Heart left ventricle (tissue), 16 donors: ENCODE data around the gene MAP3K15. TPM values are rescaled to one million over a fixed set of nuclear protein-coding genes. Genes with fewer than 3 reads are reported as not detected.

ENCODE experiments used
- ATAC-seq, 4 donors: fragments of 200-7000 bp; cut with Tn5 transposase; one replicate each; pipeline ENCODE4 v1.9.1; 2020 to 2022; ENCODE audit warnings: moderate library complexity in 4 of 4, mild to moderate bottlenecking in 3 of 4, moderate number of reproducible peaks in 1 of 4
- DNase-seq, 5 donors: peaks; one replicate each; pipeline ENCODE4 v3.0.0-alpha.2; 2020
- H3K27ac ChIP-seq, 12 donors: fragments of 200-600 bp; sonication (generic) in 4 of 12; one replicate each; pipeline versions ENCODE4 v1.5.0 to v1.8.0; 2016 to 2022; ENCODE audit warnings: mild to moderate bottlenecking in 2 of 12
- H3K27me3 ChIP-seq, 9 donors: fragments of 200-600 bp; sonication (generic) in 2 of 9; one replicate each; pipeline versions ENCODE4 v1.5.1 to v1.8.0; 2016 to 2022; ENCODE audit warnings: mild to moderate bottlenecking in 3 of 9
- H3K36me3 ChIP-seq, 9 donors: fragments of 200-600 bp; sonication (generic) in 2 of 9; one replicate each; pipeline versions ENCODE4 v1.5.0 to v1.8.0; 2018 to 2022; ENCODE audit warnings: mild to moderate bottlenecking in 2 of 9
- H3K4me1 ChIP-seq, 12 donors: fragments of 200-600 bp; sonication (generic) in 4 of 12; one replicate each; pipeline versions ENCODE4 v1.5.0 to v1.8.0; 2016 to 2022; ENCODE audit warnings: mild to moderate bottlenecking in 3 of 12
- H3K4me3 ChIP-seq, 12 donors: fragments of 200-600 bp; sonication (generic) in 4 of 12; one replicate each; pipeline versions ENCODE4 v1.5.0 to v1.8.0; 2017 to 2022; ENCODE audit warnings: mild to moderate bottlenecking in 9 of 12, moderate library complexity in 4 of 12
- H3K9me3 ChIP-seq, 12 donors: fragments of 200-600 bp; sonication (generic) in 4 of 12; one replicate each; pipeline versions ENCODE4 v1.5.0 to v1.8.0; 2016 to 2022; ENCODE audit warnings: mild to moderate bottlenecking in 1 of 12
- CTCF ChIP-seq, 12 donors: fragments of 200-600 bp; sonication (generic) in 4 of 12; IDR thresholded peaks; one replicate each; pipeline versions ENCODE4 v1.5.0 to v1.8.0; 2018 to 2022; ENCODE audit warnings: antibody characterized with exemption in 12 of 12, mild to moderate bottlenecking in 5 of 12
- POLR2A ChIP-seq, 2 donors: fragments of 450-650 bp; IDR thresholded peaks; one replicate each; pipeline ENCODE4 v1.6.1; 2017; ENCODE audit warnings: antibody characterized with exemption in 2 of 2, mild to moderate bottlenecking in 2 of 2, moderate library complexity in 2 of 2
- WGBS, 4 donors: extraction: QIAGEN DNeasy Blood & Tissue Kit in 2 of 4; methylation state at CpG; one replicate each; pipeline versions ENCODE4 v1.1.5 to v1.1.7; 2013 to 2018; 5-methylcytosine and 5-hydroxymethylcytosine counted together
- intact Hi-C, 10 donors: fragments of 100-400 bp; cut with DNase I; formaldehyde crosslinking; loops; one replicate each; pipeline versions ENCODE4 v1.11.1 to v1.14.2; 2022
- polyA plus RNA-seq, 2 donors: library from polyadenylated mRNA; stranded (reverse); fragments of 200-250 nt; gene quantifications; one replicate each; pipeline ENCODE4 v1.2.3, GENCODE V29; 2013
- total RNA-seq, 9 donors: library from RNA; depleted of rRNA in 2 of 9; stranded (reverse); fragments of >200 nt in 2 of 9; fragmentation: NEBNext Ultra II Directional in 3 of 9; extraction: Animal tissue kit (Norgen Biotek cat#: 25700) in 3 of 9; gene quantifications; one replicate each; pipeline versions ENCODE4 v1.1.0 to v1.2.4, GENCODE V29; 2016 to 2023
- donor health status: ischemic (EF 13 %, LVEDD 7.1; RV severe dilation, severe dysfunction).
- donor health status: healthy with polysubstance abuse.
- donor health status: DM: no; HTN: yes; CAD: no.
- donor health status: DM: no; HTN: no; CAD: no.
- donor health status: ischemic (EF 25% LVEDD 6.9; RV normal size, moderate dysfunction).
- donor health status: ischemic (EF 25% LVEDD 5.7; RV mildly dilated, moderate dysfunction).
- donor health status: healthy.
- donor health status: DM: yes; HTN: yes; CAD: no.
- donor health status: ischemic (EF 35%, LVEDD 5.7; RV mildly dilated, moderate dysfunction).
- donor health status: nonischemic (EF 11% LVEDD 7.7; RV severe dilation, severe dysfunction).
- donor health status: DM: yes; HTN: yes; CAD: no.
- donor health status: PGD.
- donor health status: ischemic (EF 29% LVEDD 5.4; RV normal size, mild dysfunction).
- donor health status: nonischemic (EF 23%, LVEDD 6.1; RV moderate dilation, normal function).

Gene MAP3K15
- total and polyA plus RNA-seq, 11 donors = 0.09 to 0.15 (median 0.13) TPM; not detected in 7

DNA sequence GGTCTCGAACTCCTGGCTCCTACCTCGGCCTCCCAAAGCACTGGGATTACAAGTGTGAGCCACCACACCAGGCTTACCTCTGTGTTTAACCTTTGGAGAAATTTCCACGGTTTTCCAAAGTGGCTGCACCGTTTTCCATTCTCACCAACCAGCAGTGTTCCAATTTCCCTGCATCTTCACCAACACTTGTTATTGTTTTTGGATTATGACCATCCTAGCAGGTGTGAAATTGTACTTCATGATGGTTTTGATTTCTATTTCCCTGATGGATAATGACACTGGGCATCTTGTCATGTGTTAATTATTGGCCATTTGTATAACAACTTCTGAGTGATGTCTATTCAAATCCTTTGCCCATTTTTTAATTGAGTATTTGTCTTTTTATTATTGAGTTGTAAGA lies 2.7 kb upstream of the MAP3K15 start:
- ATAC-seq = no peak
- Histone ChIP-seq H3K4me1 (peaks cover 0 to 7% (median 0%) of the 10 kb centered on the region in 12 donors), H3K27me3 (peaks cover 0 to 27% (median 4%) of the 10 kb centered on the region in 9 donors), H3K4me3 (no peak overlapping the region), H3K9me3 (peaks cover 0 to 6% (median 0%) of the 10 kb centered on the region in 12 donors), H3K27ac (no peak overlapping the region), H3K36me3 (no peaks in the 10 kb centered on the region)
- 58 to 87% (median 72%) methylated on average over 4 of the region's 4 CpGs for WGBS, 4 donors
- intact Hi-C loops = no loop called here
- DNase-seq = no peak
- TF ChIP-seq POLR2A (IDR thresholded peaks at IDR 0.05) (no peak), CTCF (IDR thresholded peaks at IDR 0.05) (no peak)

DNA sequence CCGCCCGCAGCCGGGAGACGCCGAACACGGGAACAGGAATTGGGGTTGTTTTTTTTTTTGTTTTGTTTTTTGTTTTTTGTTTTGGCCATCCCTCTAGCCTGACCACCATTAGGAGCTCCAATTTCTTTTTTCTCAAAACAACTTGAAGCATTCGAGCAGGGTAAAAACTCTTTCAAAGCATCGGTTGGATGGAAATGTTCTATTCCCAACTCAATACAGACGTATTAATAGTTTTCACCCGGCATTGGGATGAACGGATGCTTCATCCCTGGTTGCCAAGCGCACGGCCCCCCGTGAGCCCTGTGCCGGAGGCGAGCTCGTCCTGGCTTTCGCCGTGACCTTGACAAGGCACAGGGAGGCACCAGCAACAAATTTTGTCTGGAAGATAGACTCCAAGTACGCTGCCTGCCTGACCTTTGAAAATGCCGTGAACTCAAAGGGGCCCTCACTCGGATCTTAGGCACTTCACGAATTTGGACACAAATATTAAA lies 352 bp upstream of the MAP3K15 start:
- Histone ChIP-seq H3K4me3 (peak overlapping the region in 10 of 12 donors; percentile 18 to 48 (median 38)), H3K4me1 (peaks cover 0 to 7% (median 0%) of the 10 kb centered on the region in 12 donors)
- 2 to 39% (median 20%) methylated on average over 17 to 23 of the region's 23 CpGs for WGBS, 4 donors

DNA sequence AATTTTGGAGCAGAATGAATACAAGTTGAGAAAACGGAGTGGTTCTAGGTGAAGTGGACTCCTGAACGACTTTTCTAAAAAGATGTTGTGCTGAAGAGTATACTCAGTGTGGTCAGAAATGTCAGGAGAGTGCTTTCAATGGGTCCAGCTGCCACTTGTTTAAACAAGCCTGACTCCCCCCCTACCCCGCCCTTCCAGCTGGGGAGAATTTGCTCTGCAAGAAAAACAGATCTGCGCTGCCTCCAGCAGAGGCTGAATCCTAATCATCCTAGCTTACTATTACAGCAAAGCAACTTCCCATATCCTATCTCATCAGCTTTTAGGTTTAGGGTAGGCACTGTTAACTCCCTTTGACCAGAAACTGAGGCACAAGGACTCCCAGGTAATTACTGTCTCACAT lies 1.9 kb downstream of the MAP3K15 start:
- Histone ChIP-seq H3K4me1 (peaks cover 0 to 7% (median 0%) of the 10 kb centered on the region in 12 donors), H3K27ac (no peak overlapping the region), H3K27me3 (peaks cover 0 to 27% (median 4%) of the 10 kb centered on the region in 9 donors), H3K9me3 (peaks cover 0 to 6% (median 0%) of the 10 kb centered on the region in 12 donors), H3K36me3 (no peaks in the 10 kb centered on the region), H3K4me3 (no peak overlapping the region)
- ATAC-seq = no peak
- 38 to 64% (median 47%) methylated on average over 4 of the region's 4 CpGs for WGBS, 4 donors
- TF ChIP-seq POLR2A (IDR thresholded peaks at IDR 0.05) (no peak), CTCF (IDR thresholded peaks at IDR 0.05) (no peak)
- intact Hi-C loops = no loop called here
- DNase-seq = no peak

More for the DNA sequence above, 352 bp upstream of the MAP3K15 start:
- intact Hi-C loops = no loop called here
- no peak for ATAC-seq
- Histone ChIP-seq H3K36me3 (no peaks in the 10 kb centered on the region), H3K9me3 (peaks cover 0 to 6% (median 0%) of the 10 kb centered on the region in 12 donors), H3K27ac (no peak overlapping the region), H3K27me3 (peaks cover 0 to 27% (median 4%) of the 10 kb centered on the region in 9 donors)
- DNase-seq = no peak
- no peak for TF ChIP-seq POLR2A (IDR thresholded peaks at IDR 0.05)
- TF ChIP-seq CTCF (IDR thresholded peaks at IDR 0.05) = peak in 5 of 12 donors; percentile 21 to 40 (median 32)

GRCh38 chrX:19512961-19513360 lies 2.3 kb downstream of the MAP3K15 start:
- Histone ChIP-seq H3K4me1 (peaks cover 0 to 7% (median 0%) of the 10 kb centered on the region in 12 donors), H3K27me3 (peaks cover 0 to 26% (median 4%) of the 10 kb centered on the region in 9 donors), H3K9me3 (peaks cover 0 to 2% (median 0%) of the 10 kb centered on the region in 12 donors), H3K36me3 (no peaks in the 10 kb centered on the region), H3K4me3 (no peak overlapping the region), H3K27ac (no peak overlapping the region)
- intact Hi-C loops = no loop called here
- TF ChIP-seq POLR2A (IDR thresholded peaks at IDR 0.05) (no peak), CTCF (IDR thresholded peaks at IDR 0.05) (no peak)
- 47 to 54% (median 50%) methylated on average over 9 of the region's 9 CpGs for WGBS, 4 donors
- no peak for DNase-seq
- no peak for ATAC-seq
